Peyer's patch (tissue), 4 donors: Measurements from ENCODE around the gene KCNQ1.

Experiments
- CTCF ChIP-seq, 6 experiments: fragments of 450-650 bp in 4 of 6; fragments of 200-600 bp in 2 of 6; sonication (generic) in 1 of 6; IDR thresholded peaks; one replicate each; pipeline ENCODE4 v1.5.1; 2017 to 2019; ENCODE audit warnings: antibody characterized with exemption in 6 of 6, mild to moderate bottlenecking in 3 of 6, moderate library complexity in 1 of 6
- POLR2A ChIP-seq, 2 donors: fragments of 450-650 bp; IDR thresholded peaks; one replicate each; pipeline ENCODE4 v1.5.1; 2017; ENCODE audit warnings: antibody characterized with exemption in 2 of 2, mild to moderate bottlenecking in 2 of 2, moderate library complexity in 2 of 2

- no peak for TF ChIP-seq CTCF (IDR thresholded peaks at IDR 0.05)
- no peak for TF ChIP-seq POLR2A (IDR thresholded peaks at IDR 0.05)
These were observed 250.5 kb downstream of the KCNQ1 start for GRCh38 chr11:2694995-2695939.
